Heart left ventricle (tissue), 16 donors: ENCODE measurements around the gene OSBPL7. TPM values are rescaled to one million over a fixed set of nuclear protein-coding genes. Genes with fewer than 3 reads are reported as not detected.

Source experiments
- ATAC-seq, 4 donors: fragments of 200-7000 bp; cut with Tn5 transposase; one replicate each; pipeline ENCODE4 v1.9.1; 2020 to 2022; ENCODE audit warnings: moderate library complexity in 4 of 4, mild to moderate bottlenecking in 3 of 4, moderate number of reproducible peaks in 1 of 4
- DNase-seq, 5 donors: peaks; one replicate each; pipeline ENCODE4 v3.0.0-alpha.2; 2020
- H3K27ac ChIP-seq, 12 donors: fragments of 200-600 bp; sonication (generic) in 4 of 12; one replicate each; pipeline versions ENCODE4 v1.5.0 to v1.8.0; 2016 to 2022; ENCODE audit warnings: mild to moderate bottlenecking in 2 of 12
- H3K27me3 ChIP-seq, 9 donors: fragments of 200-600 bp; sonication (generic) in 2 of 9; one replicate each; pipeline versions ENCODE4 v1.5.1 to v1.8.0; 2016 to 2022; ENCODE audit warnings: mild to moderate bottlenecking in 3 of 9
- H3K36me3 ChIP-seq, 9 donors: fragments of 200-600 bp; sonication (generic) in 2 of 9; one replicate each; pipeline versions ENCODE4 v1.5.0 to v1.8.0; 2018 to 2022; ENCODE audit warnings: mild to moderate bottlenecking in 2 of 9
- H3K4me1 ChIP-seq, 12 donors: fragments of 200-600 bp; sonication (generic) in 4 of 12; one replicate each; pipeline versions ENCODE4 v1.5.0 to v1.8.0; 2016 to 2022; ENCODE audit warnings: mild to moderate bottlenecking in 3 of 12
- H3K4me3 ChIP-seq, 12 donors: fragments of 200-600 bp; sonication (generic) in 4 of 12; one replicate each; pipeline versions ENCODE4 v1.5.0 to v1.8.0; 2017 to 2022; ENCODE audit warnings: mild to moderate bottlenecking in 9 of 12, moderate library complexity in 4 of 12
- H3K9me3 ChIP-seq, 12 donors: fragments of 200-600 bp; sonication (generic) in 4 of 12; one replicate each; pipeline versions ENCODE4 v1.5.0 to v1.8.0; 2016 to 2022; ENCODE audit warnings: mild to moderate bottlenecking in 1 of 12
- CTCF ChIP-seq, 12 donors: fragments of 200-600 bp; sonication (generic) in 4 of 12; IDR thresholded peaks; one replicate each; pipeline versions ENCODE4 v1.5.0 to v1.8.0; 2018 to 2022; ENCODE audit warnings: antibody characterized with exemption in 12 of 12, mild to moderate bottlenecking in 5 of 12
- POLR2A ChIP-seq, 2 donors: fragments of 450-650 bp; IDR thresholded peaks; one replicate each; pipeline ENCODE4 v1.6.1; 2017; ENCODE audit warnings: antibody characterized with exemption in 2 of 2, mild to moderate bottlenecking in 2 of 2, moderate library complexity in 2 of 2
- WGBS, 4 donors: extraction: QIAGEN DNeasy Blood & Tissue Kit in 2 of 4; methylation state at CpG; one replicate each; pipeline versions ENCODE4 v1.1.5 to v1.1.7; 2013 to 2018; 5-methylcytosine and 5-hydroxymethylcytosine counted together
- intact Hi-C, 10 donors: fragments of 100-400 bp; cut with DNase I; formaldehyde crosslinking; loops; one replicate each; pipeline versions ENCODE4 v1.11.1 to v1.14.2; 2022
- polyA plus RNA-seq, 2 donors: library from polyadenylated mRNA; stranded (reverse); fragments of 200-250 nt; gene quantifications; one replicate each; pipeline ENCODE4 v1.2.3, GENCODE V29; 2013
- total RNA-seq, 9 donors: library from RNA; depleted of rRNA in 2 of 9; stranded (reverse); fragments of >200 nt in 2 of 9; fragmentation: NEBNext Ultra II Directional in 3 of 9; extraction: Animal tissue kit (Norgen Biotek cat#: 25700) in 3 of 9; gene quantifications; one replicate each; pipeline versions ENCODE4 v1.1.0 to v1.2.4, GENCODE V29; 2016 to 2023
- donor health status: ischemic (EF 13 %, LVEDD 7.1; RV severe dilation, severe dysfunction).
- donor health status: healthy with polysubstance abuse.
- donor health status: DM: no; HTN: yes; CAD: no.
- donor health status: DM: no; HTN: no; CAD: no.
- donor health status: ischemic (EF 25% LVEDD 6.9; RV normal size, moderate dysfunction).
- donor health status: ischemic (EF 25% LVEDD 5.7; RV mildly dilated, moderate dysfunction).
- donor health status: healthy.
- donor health status: DM: yes; HTN: yes; CAD: no.
- donor health status: ischemic (EF 35%, LVEDD 5.7; RV mildly dilated, moderate dysfunction).
- donor health status: nonischemic (EF 11% LVEDD 7.7; RV severe dilation, severe dysfunction).
- donor health status: DM: yes; HTN: yes; CAD: no.
- donor health status: PGD.
- donor health status: ischemic (EF 29% LVEDD 5.4; RV normal size, mild dysfunction).
- donor health status: nonischemic (EF 23%, LVEDD 6.1; RV moderate dilation, normal function).

The OSBPL7 gene
- total and polyA plus RNA-seq, 11 donors = 1.5 to 7.4 (median 5.2) TPM

GRCh38 chr17:47855737-47856136 lies 34.1 kb upstream of the OSBPL7 start:
- H3K4me1 ChIP-seq = peaks cover 4 to 27% (median 9%) of the 10 kb centered on the region in 12 donors
- 18 to 31% (median 25%) methylated on average over 3 of the region's 3 CpGs for WGBS, 4 donors
- intact Hi-C loops = no loop called here
- H3K9me3 ChIP-seq = no peaks in the 10 kb centered on the region
- H3K27ac ChIP-seq = peak overlapping the region in 3 of 12 donors; percentile 9 to 55 (median 43)
- ATAC-seq (peak in 2 of 4 donors; percentile 9 to 36), DNase-seq (peak in 1 of 5 donors; percentile 40)
- peaks cover 17 to 67% (median 52%) of the 10 kb centered on the region in 9 donors for H3K27me3 ChIP-seq
- no peak overlapping the region for H3K4me3 ChIP-seq
- no peaks in the 10 kb centered on the region for H3K36me3 ChIP-seq
- no peak for TF ChIP-seq POLR2A (IDR thresholded peaks at IDR 0.05)
- TF ChIP-seq CTCF (IDR thresholded peaks at IDR 0.05) = no peak

GRCh38 chr17:47853616-47854015 lies 32.0 kb upstream of the OSBPL7 start:
- Histone ChIP-seq H3K4me3 (no peak overlapping the region), H3K4me1 (peaks cover 4 to 31% (median 12%) of the 10 kb centered on the region in 12 donors), H3K9me3 (no peaks in the 10 kb centered on the region), H3K36me3 (no peaks in the 10 kb centered on the region), H3K27ac (no peak overlapping the region), H3K27me3 (peaks cover 17 to 77% (median 70%) of the 10 kb centered on the region in 9 donors)
- ATAC-seq (no peak), DNase-seq (peak in 1 of 5 donors; percentile 1)
- WGBS, 4 donors = 32 to 56% (median 43%) methylated on average over 5 of the region's 5 CpGs
- intact Hi-C loops = loop anchor here in 1 of 10 donors (1.0 kb wide), 1 partner anchor 27 kb away; no protein-coding TSS in a partner anchor
- no peak for TF ChIP-seq CTCF (IDR thresholded peaks at IDR 0.05)
- TF ChIP-seq POLR2A (IDR thresholded peaks at IDR 0.05) = no peak

GRCh38 chr17:47852113-47852949 lies 30.7 kb upstream of the OSBPL7 start:
- intact Hi-C loops = no loop called here
- TF ChIP-seq CTCF (IDR thresholded peaks at IDR 0.05) = no peak
- TF ChIP-seq POLR2A (IDR thresholded peaks at IDR 0.05) = no peak
- H3K27me3 ChIP-seq = peaks cover 27 to 90% (median 81%) of the 10 kb centered on the region in 9 donors
- no peak for ATAC-seq
- no peaks in the 10 kb centered on the region for H3K9me3 ChIP-seq
- peaks cover 4 to 31% (median 12%) of the 10 kb centered on the region in 12 donors for H3K4me1 ChIP-seq
- H3K4me3 ChIP-seq = no peak overlapping the region
- no peak overlapping the region for H3K27ac ChIP-seq
- 34 to 53% (median 48%) methylated on average over 32 of the region's 32 CpGs for WGBS, 4 donors
- DNase-seq = peak in 1 of 5 donors; percentile 5
- no peaks in the 10 kb centered on the region for H3K36me3 ChIP-seq

GRCh38 chr17:47851764-47852112 lies 30.1 kb upstream of the OSBPL7 start:
- DNase-seq (peak in 1 of 5 donors; percentile 13), ATAC-seq (no peak)
- WGBS, 4 donors = 36 to 55% (median 45%) methylated on average over 11 of the region's 11 CpGs
- Histone ChIP-seq H3K36me3 (no peaks in the 10 kb centered on the region), H3K27ac (no peak overlapping the region), H3K9me3 (no peaks in the 10 kb centered on the region), H3K4me3 (no peak overlapping the region), H3K4me1 (peaks cover 4 to 31% (median 12%) of the 10 kb centered on the region in 12 donors), H3K27me3 (peaks cover 31 to 92% (median 83%) of the 10 kb centered on the region in 9 donors)
- TF ChIP-seq POLR2A (IDR thresholded peaks at IDR 0.05) = no peak
- TF ChIP-seq CTCF (IDR thresholded peaks at IDR 0.05) = no peak
- intact Hi-C loops = loop anchor here in 1 of 10 donors (2.0 kb wide), 1 partner anchor 31 kb away; no protein-coding TSS in a partner anchor
